Neural progenitor cell (in vitro differentiated cells): ENCODE measurements around the gene KCTD15. TPM values are rescaled to one million over a fixed set of nuclear protein-coding genes. Genes with fewer than 3 reads are reported as not detected.

Experiments
- DNase-seq: peaks from one replicate; pipeline ENCODE4 v3.0.0-alpha.2; 2016; ENCODE audit warnings: low spot score
- H2AFZ ChIP-seq: fragments of 200-600 bp; sonication (generic); replicated peaks from 2 replicates; pipeline ENCODE4 v1.6.1; 2016; ENCODE audit warnings: antibody characterized with exemption
- H3F3A ChIP-seq: fragments of 200-600 bp; sonication (generic); 2 replicates; pipeline ENCODE4 v1.6.1; 2016; ENCODE audit warnings: antibody characterized with exemption, low read depth
- H3K27ac ChIP-seq: fragments of 200-600 bp; sonication (generic); 2 replicates; pipeline ENCODE4 v1.5.1; 2016; ENCODE audit warnings: mild to moderate bottlenecking
- H3K27me3 ChIP-seq: fragments of 200-600 bp; sonication (generic); 2 replicates; pipeline ENCODE4 v1.6.1; 2016; ENCODE audit warnings: mild to moderate bottlenecking, moderate library complexity
- H3K36me3 ChIP-seq: fragments of 200-600 bp; sonication (generic); 2 replicates; pipeline ENCODE4 v1.5.1; 2016
- H3K4me1 ChIP-seq: fragments of 200-600 bp; sonication (generic); 2 replicates; pipeline ENCODE4 v1.6.1; 2016; ENCODE audit warnings: mixed run types
- H3K4me2 ChIP-seq: fragments of 200-600 bp; sonication (generic); 2 replicates; pipeline ENCODE4 v1.6.1; 2016
- H3K4me3 ChIP-seq: fragments of 200-600 bp; sonication (generic); 2 replicates; pipeline ENCODE4 v1.5.1; 2016
- H3K79me2 ChIP-seq: fragments of 200-600 bp; sonication (generic); 2 replicates; pipeline ENCODE4 v1.6.1; 2016; ENCODE audit warnings: low read depth
- H3K9ac ChIP-seq: fragments of 200-600 bp; sonication (generic); 2 replicates; pipeline ENCODE4 v1.6.1; 2016
- H3K9me3 ChIP-seq: fragments of 200-600 bp; sonication (generic); 2 replicates; pipeline ENCODE4 v1.5.1; 2016; ENCODE audit warnings: low read depth
- H4K20me1 ChIP-seq: fragments of 200-600 bp; sonication (generic); 2 replicates; pipeline ENCODE4 v1.6.1; 2016; ENCODE audit warnings: low read depth
- H3K27ac Mint-ChIP-seq: 3 replicates; pipeline ENCODE4 v1.8.0; 2021; ENCODE audit warnings: mixed read lengths
- H3K27me3 Mint-ChIP-seq: 2 replicates; pipeline ENCODE4 v1.8.0; 2022; ENCODE audit warnings: low read depth, mild to moderate bottlenecking, inconsistent platforms, moderate library complexity, mixed read lengths; ENCODE audit not compliant: insufficient read depth
- H3K36me3 Mint-ChIP-seq: 3 replicates; pipeline ENCODE4 v1.8.0; 2021; ENCODE audit warnings: mixed read lengths
- H3K4me1 Mint-ChIP-seq: 3 replicates; pipeline ENCODE4 v1.8.0; 2021; ENCODE audit warnings: mixed read lengths
- H3K4me3 Mint-ChIP-seq: 3 replicates; pipeline ENCODE4 v1.8.0; 2021; ENCODE audit warnings: mild to moderate bottlenecking, moderate library complexity, mixed read lengths
- H3K9me3 Mint-ChIP-seq: 3 replicates; pipeline ENCODE4 v1.8.0; 2020; ENCODE audit warnings: mixed read lengths
- CTCF ChIP-seq: fragments of 200-600 bp; sonication (generic); IDR thresholded peaks from 2 replicates; pipeline ENCODE4 v1.5.1; 2017; ENCODE audit warnings: antibody characterized with exemption, mild to moderate bottlenecking
- EZH2 ChIP-seq: fragments of 200-600 bp; sonication (generic); IDR thresholded peaks from 2 replicates; pipeline ENCODE4 v1.6.1; 2017; ENCODE audit warnings: antibody characterized with exemption, mild to moderate bottlenecking, moderate library complexity
- EZH2phosphoT487 ChIP-seq: fragments of 200-600 bp; sonication (generic); IDR thresholded peaks from 2 replicates; pipeline ENCODE4 v1.6.1; 2017; ENCODE audit warnings: antibody characterized with exemption
- total RNA-seq: library from RNA; depleted of rRNA; stranded (reverse); fragments of >200 nt; gene quantifications from 2 replicates; pipeline ENCODE4 v1.2.3, GENCODE V29; 2015; ENCODE audit warnings: low replicate concordance

The KCTD15 gene
- total RNA-seq, 1 donor from 2014 or later, result 26.4 TPM

GRCh38 chr19:33865306-33865705, 68.6 kb downstream of the KCTD15 start:
- Mint-ChIP-seq H3K9me3 (no peaks in the 10 kb centered on the region), H3K4me1 (peaks cover 18% of the 10 kb centered on the region), H3K36me3 (no peaks in the 10 kb centered on the region), H3K27me3 (peaks cover 14% of the 10 kb centered on the region), H3K4me3 (no peak overlapping the region), H3K27ac (peak overlapping the region; percentile 58)
- no peak for TF ChIP-seq EZH2
- no peak for TF ChIP-seq EZH2phosphoT487
- TF ChIP-seq CTCF, result no peak
- Histone ChIP-seq H3F3A (no peaks in the 10 kb centered on the region), H3K27ac (no peak overlapping the region), H3K9me3 (no peaks in the 10 kb centered on the region), H3K4me3 (no peak overlapping the region), H3K27me3 (no peaks in the 10 kb centered on the region), H3K36me3 (no peaks in the 10 kb centered on the region), H4K20me1 (no peaks in the 10 kb centered on the region), H3K79me2 (no peaks in the 10 kb centered on the region), H2AFZ (no peak overlapping the region), H3K9ac (no peak overlapping the region), H3K4me2 (no peak overlapping the region), H3K4me1 (peaks cover 14% of the 10 kb centered on the region)
- DNase-seq, result no peak

Other genes with a start within 250 kb of the KCTD15 start
- gene CHST8, start 174.9 kb upstream of the KCTD15 start, total RNA-seq, result 0.92 and 3.2 TPM in 2 replicates